Mucosa of rectum (tissue), 2 donors: ENCODE measurements around the gene GALNT13.

Source experiments
- H3K27ac ChIP-seq, 2 donors: one replicate each; pipeline ENCODE4 v1.7.0; 2013; ENCODE audit warnings: inconsistent platforms in 2 of 2, low read depth in 2 of 2, low read length in 2 of 2
- H3K27me3 ChIP-seq, 2 donors: one replicate each; pipeline ENCODE4 v1.7.0; 2013; ENCODE audit warnings: low read length in 2 of 2; ENCODE audit not compliant: control insufficient read depth in 2 of 2, insufficient read depth in 2 of 2
- H3K36me3 ChIP-seq, 2 donors: one replicate each; pipeline ENCODE4 v1.7.0; 2013; ENCODE audit warnings: low read length in 2 of 2; ENCODE audit not compliant: control insufficient read depth in 2 of 2, insufficient read depth in 2 of 2
- H3K4me1 ChIP-seq, 2 donors: one replicate each; pipeline ENCODE4 v1.7.0; 2013; ENCODE audit warnings: low read length in 2 of 2, mild to moderate bottlenecking in 1 of 2; ENCODE audit not compliant: control insufficient read depth in 2 of 2, insufficient read depth in 2 of 2
- H3K4me3 ChIP-seq, 2 donors: one replicate each; pipeline ENCODE4 v1.7.0; 2013; ENCODE audit warnings: low read length in 2 of 2
- H3K9ac ChIP-seq, 2 donors: one replicate each; pipeline ENCODE4 v1.7.0; 2013; ENCODE audit warnings: low read length in 2 of 2, low read depth in 1 of 2, mild to moderate bottlenecking in 1 of 2
- H3K9me3 ChIP-seq, 2 donors: one replicate each; pipeline ENCODE4 v1.7.0; 2013; ENCODE audit warnings: low read length in 2 of 2; ENCODE audit not compliant: control insufficient read depth in 2 of 2
- donor health status: healthy.
- donor health status: Normal muscosa, but diverticular disease.

Gene GALNT13

DNA sequence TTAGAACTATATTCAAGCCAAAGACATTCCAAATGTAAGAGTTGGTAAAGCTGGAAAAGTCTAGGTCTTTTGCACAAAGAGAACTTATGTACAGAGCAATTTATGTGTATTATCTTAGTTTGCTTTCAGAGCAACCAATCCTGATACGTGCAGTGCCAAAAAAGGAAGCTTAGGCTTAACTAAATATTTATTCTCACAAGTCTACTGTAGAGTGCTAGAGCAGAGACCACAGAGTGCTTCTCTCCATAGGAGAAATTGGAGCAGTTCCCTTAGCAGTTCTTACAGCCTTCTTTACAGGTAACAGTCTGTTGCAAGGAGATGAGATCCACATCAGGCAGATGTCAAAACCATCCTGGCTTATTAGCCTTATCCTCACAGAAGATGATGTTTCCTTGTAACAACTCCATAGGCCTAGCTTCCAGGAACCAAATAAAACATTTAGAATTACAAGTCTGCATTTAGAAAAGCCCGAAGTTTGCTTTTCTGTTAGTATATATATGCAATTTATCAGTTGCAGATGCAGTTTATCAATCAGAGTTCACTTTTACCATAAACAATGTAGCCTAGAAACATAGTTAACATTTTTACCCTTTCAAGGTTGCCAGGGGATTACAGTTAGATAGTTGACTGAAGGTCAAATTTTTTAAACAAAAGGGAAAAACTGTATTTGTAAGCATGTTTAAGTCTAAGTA lies 576.2 kb downstream of the GALNT13 start:
- Histone ChIP-seq H3K27ac (no peak overlapping the region), H3K36me3 (no peaks in the 10 kb centered on the region)

GRCh38 chr2:154449951-154450658 lies 578.4 kb downstream of the GALNT13 start:
- Histone ChIP-seq H3K4me3 (no peak overlapping the region), H3K27ac (no peak overlapping the region)

More for the DNA sequence above, 576.2 kb downstream of the GALNT13 start:
- Histone ChIP-seq H3K9me3 (no peaks in the 10 kb centered on the region), H3K9ac (no peak overlapping the region), H3K4me1 (peaks cover 0 to 4% of the 10 kb centered on the region in 2 donors), H3K27me3 (peaks cover 0 to 3% of the 10 kb centered on the region in 2 donors), H3K4me3 (no peak overlapping the region)

DNA sequence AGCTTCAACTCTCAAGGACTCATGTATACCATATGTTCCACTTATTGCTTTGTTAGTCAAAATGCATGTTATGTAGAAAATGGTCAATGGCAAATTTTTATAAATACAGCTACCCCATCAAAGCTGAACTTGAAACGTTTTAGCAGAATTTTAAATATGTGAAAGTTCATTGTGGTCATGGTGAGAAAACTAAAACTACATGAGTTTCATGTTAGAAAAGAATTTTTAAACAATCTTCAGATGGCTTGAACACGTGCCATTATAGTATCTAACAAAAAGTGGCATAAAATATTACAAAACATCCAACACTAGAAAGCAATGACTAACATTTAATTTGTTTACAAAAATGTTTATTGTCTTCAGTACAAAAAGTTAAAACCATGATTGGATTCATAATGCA lies 580.7 kb downstream of the GALNT13 start:
- Histone ChIP-seq H3K4me1 (peaks cover 0 to 2% of the 10 kb centered on the region in 2 donors), H3K4me3 (no peak overlapping the region), H3K9me3 (no peaks in the 10 kb centered on the region), H3K36me3 (no peaks in the 10 kb centered on the region), H3K27ac (no peak overlapping the region), H3K27me3 (peaks cover 0 to 3% of the 10 kb centered on the region in 2 donors), H3K9ac (no peak overlapping the region)

More at GRCh38 chr2:154449951-154450658, 578.4 kb downstream of the GALNT13 start:
- peaks cover 0 to 3% of the 10 kb centered on the region in 2 donors for H3K27me3 ChIP-seq
- H3K36me3 ChIP-seq = no peaks in the 10 kb centered on the region
- H3K4me1 ChIP-seq = peaks cover 0 to 4% of the 10 kb centered on the region in 2 donors
- no peaks in the 10 kb centered on the region for H3K9me3 ChIP-seq
- H3K9ac ChIP-seq = no peak overlapping the region

DNA sequence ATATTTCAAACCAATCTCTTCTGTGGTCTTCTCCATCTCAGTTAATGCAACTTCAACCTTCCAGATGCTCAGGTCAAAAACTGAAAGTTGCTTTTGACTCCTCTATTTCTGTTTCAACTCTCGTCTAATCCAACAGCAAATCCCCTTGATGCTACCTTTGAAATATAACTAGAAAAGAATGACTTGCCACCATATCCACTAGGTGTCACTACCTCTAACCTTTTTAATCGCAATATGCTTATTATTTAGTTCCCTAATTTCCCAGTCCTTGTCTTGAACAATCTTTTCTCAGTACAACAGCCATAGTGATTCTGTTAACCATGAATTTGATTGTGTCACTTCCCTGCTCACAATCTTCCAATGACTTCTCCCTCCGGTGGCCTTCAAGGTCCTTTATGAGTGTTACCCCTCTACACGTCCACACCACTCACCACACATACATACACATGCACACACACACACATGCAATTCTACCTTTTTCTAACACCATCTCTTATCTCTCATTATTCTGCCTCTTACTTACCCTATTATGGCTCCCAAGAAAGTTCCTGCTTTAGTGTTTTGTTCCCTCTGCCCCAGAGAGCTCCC lies 581.3 kb downstream of the GALNT13 start:
- peaks cover 0 to 3% of the 10 kb centered on the region in 2 donors for H3K27me3 ChIP-seq

DNA sequence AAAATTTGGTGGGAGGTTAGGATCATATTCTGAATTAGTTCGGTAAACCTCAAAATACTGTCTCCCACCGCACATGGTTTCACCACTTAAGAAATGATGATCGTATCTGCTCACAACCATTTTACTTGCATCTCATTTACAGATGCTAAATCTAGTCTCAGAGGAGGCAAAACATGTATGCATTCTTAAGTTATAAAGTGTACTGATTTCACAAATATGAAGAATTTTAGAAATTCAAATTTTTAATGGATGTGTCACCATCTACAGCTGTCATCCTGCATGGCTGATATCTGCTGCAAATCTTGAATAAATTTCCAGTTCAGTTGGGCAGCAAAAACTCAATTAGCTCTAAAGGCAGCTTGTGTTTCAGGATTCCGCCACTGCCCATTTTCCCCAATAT lies 583.4 kb downstream of the GALNT13 start:
- Histone ChIP-seq H3K27ac (no peak overlapping the region), H3K4me1 (no peaks in the 10 kb centered on the region), H3K9me3 (no peaks in the 10 kb centered on the region), H3K27me3 (peaks cover 0 to 3% of the 10 kb centered on the region in 2 donors), H3K9ac (no peak overlapping the region), H3K4me3 (peak overlapping the region in 1 of 2 donors; percentile 27), H3K36me3 (no peaks in the 10 kb centered on the region)

More for the DNA sequence above, 581.3 kb downstream of the GALNT13 start:
- Histone ChIP-seq H3K4me3 (no peak overlapping the region), H3K27ac (no peak overlapping the region), H3K36me3 (no peaks in the 10 kb centered on the region), H3K9ac (no peak overlapping the region), H3K4me1 (no peaks in the 10 kb centered on the region), H3K9me3 (no peaks in the 10 kb centered on the region)

DNA sequence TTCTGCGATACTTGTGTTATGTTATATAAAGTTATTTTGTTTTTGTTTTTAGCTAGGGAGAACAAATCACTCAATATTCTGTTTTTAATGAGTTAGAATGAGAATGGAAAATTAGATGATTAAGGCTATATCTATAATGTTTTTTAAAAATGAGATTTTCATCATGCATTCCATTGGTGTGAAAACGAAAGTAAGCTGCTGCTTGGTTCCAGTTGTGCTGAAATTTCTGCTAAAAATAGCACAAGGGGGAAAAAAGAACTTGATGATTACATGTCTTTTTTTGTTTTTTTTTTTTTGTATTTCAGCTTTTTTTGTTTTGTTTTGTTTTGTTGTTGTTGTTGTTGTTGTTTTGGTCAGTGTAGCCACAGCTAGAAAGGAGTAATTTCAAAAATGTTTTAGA lies 584.1 kb downstream of the GALNT13 start:
- no peaks in the 10 kb centered on the region for H3K9me3 ChIP-seq
- H3K4me1 ChIP-seq = no peaks in the 10 kb centered on the region
- peak overlapping the region in 1 of 2 donors; percentile 27 for H3K4me3 ChIP-seq
- H3K27me3 ChIP-seq = peaks cover 0 to 3% of the 10 kb centered on the region in 2 donors
- H3K36me3 ChIP-seq = no peaks in the 10 kb centered on the region
- H3K9ac ChIP-seq = no peak overlapping the region
- no peak overlapping the region for H3K27ac ChIP-seq

DNA sequence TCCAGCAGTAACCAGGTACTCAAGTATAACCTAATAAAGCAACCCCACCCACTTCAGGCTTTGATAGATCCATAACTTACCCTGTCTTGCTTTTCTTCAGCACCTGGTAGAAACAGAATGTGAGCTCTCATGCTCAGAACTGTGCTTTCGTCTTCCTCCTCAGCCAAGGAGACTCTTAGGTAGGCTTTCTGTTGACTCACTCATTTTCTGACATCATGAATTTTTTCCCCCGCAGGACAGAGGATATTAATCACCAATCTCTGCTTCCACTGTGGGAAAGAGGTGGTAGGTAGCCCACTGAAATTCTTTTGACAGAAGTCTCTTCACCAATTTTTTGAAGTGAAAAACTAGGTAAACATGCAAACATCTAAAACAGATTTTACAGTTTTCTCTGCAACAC lies 585.6 kb downstream of the GALNT13 start:
- no peaks in the 10 kb centered on the region for H3K4me1 ChIP-seq
- no peaks in the 10 kb centered on the region for H3K9me3 ChIP-seq
- no peaks in the 10 kb centered on the region for H3K27me3 ChIP-seq
- no peak overlapping the region for H3K9ac ChIP-seq
- no peaks in the 10 kb centered on the region for H3K36me3 ChIP-seq
- H3K4me3 ChIP-seq = no peak overlapping the region
- no peak overlapping the region for H3K27ac ChIP-seq

DNA sequence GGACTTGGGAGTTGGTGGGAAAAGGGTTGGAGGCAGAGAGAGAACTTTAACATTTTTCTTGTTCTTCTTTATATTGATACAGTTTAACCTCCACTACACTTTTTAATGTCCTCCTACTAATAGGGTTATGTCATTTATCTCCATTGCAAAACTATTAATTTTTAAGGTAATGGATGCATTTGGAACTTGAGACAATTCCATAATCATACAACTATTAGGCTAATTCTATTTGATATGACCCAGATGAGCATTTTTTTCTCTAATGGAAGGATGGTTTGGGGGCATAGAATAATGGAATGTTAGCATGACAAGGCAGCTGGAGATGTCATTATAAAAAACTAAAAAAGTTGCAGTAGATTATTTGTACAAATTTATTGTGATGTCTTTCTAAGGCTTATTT lies 587.6 kb downstream of the GALNT13 start:
- Histone ChIP-seq H3K27ac (no peak overlapping the region), H3K4me1 (no peaks in the 10 kb centered on the region), H3K9ac (no peak overlapping the region), H3K36me3 (no peaks in the 10 kb centered on the region), H3K27me3 (no peaks in the 10 kb centered on the region), H3K9me3 (no peaks in the 10 kb centered on the region), H3K4me3 (no peak overlapping the region)

- no peak overlapping the region for H3K9ac ChIP-seq
- no peaks in the 10 kb centered on the region for H3K9me3 ChIP-seq
- H3K27me3 ChIP-seq = no peaks in the 10 kb centered on the region
- H3K36me3 ChIP-seq = no peaks in the 10 kb centered on the region
- no peaks in the 10 kb centered on the region for H3K4me1 ChIP-seq
- H3K27ac ChIP-seq = no peak overlapping the region
- no peak overlapping the region for H3K4me3 ChIP-seq
These were observed 590.9 kb downstream of the GALNT13 start for GRCh38 chr2:154462634-154463033.

- no peaks in the 10 kb centered on the region for H3K27me3 ChIP-seq
- no peak overlapping the region for H3K4me3 ChIP-seq
- no peak overlapping the region for H3K27ac ChIP-seq
These were observed 594.5 kb downstream of the GALNT13 start for GRCh38 chr2:154466226-154466625.

More at GRCh38 chr2:154466226-154466625, 594.5 kb downstream of the GALNT13 start:
- H3K4me1 ChIP-seq = no peaks in the 10 kb centered on the region
- no peaks in the 10 kb centered on the region for H3K36me3 ChIP-seq
- H3K9ac ChIP-seq = no peak overlapping the region
- no peaks in the 10 kb centered on the region for H3K9me3 ChIP-seq
